ENCODE data around the gene XAB2.
A peak's percentile ranks its signal among the peaks of the same experiment; 100 is the strongest.

Gene XAB2

DNA sequence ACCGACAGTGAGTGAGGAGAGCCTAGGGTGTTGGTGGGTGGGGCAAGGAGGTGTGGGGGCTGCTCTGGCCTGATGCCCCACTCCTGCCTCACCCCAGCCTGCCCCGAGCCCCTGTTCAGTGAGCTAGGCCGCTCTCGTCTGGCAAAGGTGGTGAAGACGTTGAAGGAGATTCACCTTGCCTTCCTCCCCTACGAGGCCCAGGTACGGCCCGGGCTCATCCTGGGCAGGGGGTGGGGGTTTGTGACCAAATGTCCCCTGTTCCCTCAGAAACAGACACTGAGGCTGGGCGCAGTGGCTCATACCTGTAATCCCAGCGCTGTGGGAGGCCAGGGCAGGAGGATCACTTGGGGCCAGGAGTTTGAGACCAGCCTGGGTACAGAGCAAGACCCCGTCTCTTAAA is 11.5 kb upstream of the XAB2 start:
- DNase-seq (ENCODE audit: low read depth, low spot score): no peak
- TF ChIP-seq, protein P1, sequence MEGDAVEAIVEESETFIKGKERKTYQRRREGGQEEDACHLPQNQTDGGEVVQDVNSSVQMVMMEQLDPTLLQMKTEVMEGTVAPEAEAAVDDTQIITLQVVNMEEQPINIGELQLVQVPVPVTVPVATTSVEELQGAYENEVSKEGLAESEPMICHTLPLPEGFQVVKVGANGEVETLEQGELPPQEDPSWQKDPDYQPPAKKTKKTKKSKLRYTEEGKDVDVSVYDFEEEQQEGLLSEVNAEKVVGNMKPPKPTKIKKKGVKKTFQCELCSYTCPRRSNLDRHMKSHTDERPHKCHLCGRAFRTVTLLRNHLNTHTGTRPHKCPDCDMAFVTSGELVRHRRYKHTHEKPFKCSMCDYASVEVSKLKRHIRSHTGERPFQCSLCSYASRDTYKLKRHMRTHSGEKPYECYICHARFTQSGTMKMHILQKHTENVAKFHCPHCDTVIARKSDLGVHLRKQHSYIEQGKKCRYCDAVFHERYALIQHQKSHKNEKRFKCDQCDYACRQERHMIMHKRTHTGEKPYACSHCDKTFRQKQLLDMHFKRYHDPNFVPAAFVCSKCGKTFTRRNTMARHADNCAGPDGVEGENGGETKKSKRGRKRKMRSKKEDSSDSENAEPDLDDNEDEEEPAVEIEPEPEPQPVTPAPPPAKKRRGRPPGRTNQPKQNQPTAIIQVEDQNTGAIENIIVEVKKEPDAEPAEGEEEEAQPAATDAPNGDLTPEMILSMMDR (IDR thresholded peaks at IDR 0.05; ENCODE audit: low read depth, low read length): no peak
- no peak overlapping the region for H3K4me3 ChIP-seq (ENCODE audit: low read depth, low read length)
- in situ Hi-C loops (cut with HindIII; ENCODE audit: low sequenced_read_pairs): no loop called here

DNA sequence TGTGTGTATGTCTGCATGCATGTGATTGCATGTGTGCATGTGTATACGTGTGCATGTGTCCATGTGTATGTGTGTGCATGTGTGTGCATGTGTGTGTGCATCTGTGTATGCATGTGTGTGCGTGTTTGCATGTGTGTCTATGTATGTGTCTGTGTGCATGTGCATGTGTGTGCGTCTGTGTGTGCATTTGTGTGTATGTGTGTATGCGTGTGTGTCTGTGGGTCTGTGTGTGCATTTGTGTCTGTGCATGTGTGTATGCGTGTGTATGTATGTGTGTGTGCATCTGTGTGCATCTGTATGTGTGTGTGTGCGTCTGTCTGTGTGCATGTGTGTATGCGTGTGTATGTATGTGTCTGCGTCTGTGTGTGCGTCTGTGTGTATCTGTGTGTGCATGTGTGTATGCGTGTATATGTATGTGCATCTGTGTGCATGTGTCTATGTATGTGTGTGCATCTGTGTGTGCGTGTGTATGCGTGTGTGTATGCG is 10.6 kb upstream of the XAB2 start:
- no peak overlapping the region for H3K4me3 ChIP-seq (ENCODE audit: low read depth, low read length)
- DNase-seq (ENCODE audit: low read depth, low spot score): no peak
- in situ Hi-C loops (cut with HindIII; ENCODE audit: low sequenced_read_pairs): no loop called here
- TF ChIP-seq, protein P1 (IDR thresholded peaks at IDR 0.05; ENCODE audit: low read depth, low read length): no peak

DNA sequence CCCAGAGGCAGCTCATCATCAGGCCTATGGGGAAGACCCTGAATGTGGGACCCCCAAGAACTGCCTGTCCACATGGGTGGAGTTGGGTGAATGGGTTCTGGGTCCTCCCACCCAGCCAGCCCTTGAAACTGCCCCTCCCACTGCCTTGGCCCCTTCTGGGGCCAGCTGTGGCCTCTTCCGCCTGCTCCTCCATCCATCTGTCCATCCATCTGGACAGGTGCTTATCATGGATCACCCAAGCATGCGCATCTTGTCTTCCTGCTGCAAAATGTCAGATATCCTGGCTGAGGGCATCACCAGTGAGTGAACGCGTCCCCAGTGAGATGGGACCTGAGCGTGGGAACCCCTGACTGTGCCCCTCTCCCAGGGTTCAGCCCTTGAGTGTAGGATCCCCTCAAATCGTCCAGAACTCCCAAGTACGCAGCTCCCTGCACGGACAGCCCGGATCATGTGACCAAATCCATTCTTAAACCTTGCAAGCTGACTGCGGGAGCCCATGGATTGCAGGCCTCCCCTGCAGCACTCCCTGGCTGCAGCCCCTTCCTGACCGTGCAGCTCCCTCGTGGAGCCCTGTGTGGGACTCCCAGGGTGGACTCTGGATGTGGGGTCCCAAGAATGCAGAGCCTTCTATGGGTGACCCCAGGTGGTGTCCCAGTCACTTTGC is 9.6 kb upstream of the XAB2 start:
- DNase-seq (ENCODE audit: low read depth, low spot score): no peak
- in situ Hi-C loops (cut with HindIII; ENCODE audit: low sequenced_read_pairs): no loop called here
- no peak overlapping the region for H3K4me3 ChIP-seq (ENCODE audit: low read depth, low read length)
- TF ChIP-seq, protein P1 (IDR thresholded peaks at IDR 0.05; ENCODE audit: low read depth, low read length): no peak

DNA sequence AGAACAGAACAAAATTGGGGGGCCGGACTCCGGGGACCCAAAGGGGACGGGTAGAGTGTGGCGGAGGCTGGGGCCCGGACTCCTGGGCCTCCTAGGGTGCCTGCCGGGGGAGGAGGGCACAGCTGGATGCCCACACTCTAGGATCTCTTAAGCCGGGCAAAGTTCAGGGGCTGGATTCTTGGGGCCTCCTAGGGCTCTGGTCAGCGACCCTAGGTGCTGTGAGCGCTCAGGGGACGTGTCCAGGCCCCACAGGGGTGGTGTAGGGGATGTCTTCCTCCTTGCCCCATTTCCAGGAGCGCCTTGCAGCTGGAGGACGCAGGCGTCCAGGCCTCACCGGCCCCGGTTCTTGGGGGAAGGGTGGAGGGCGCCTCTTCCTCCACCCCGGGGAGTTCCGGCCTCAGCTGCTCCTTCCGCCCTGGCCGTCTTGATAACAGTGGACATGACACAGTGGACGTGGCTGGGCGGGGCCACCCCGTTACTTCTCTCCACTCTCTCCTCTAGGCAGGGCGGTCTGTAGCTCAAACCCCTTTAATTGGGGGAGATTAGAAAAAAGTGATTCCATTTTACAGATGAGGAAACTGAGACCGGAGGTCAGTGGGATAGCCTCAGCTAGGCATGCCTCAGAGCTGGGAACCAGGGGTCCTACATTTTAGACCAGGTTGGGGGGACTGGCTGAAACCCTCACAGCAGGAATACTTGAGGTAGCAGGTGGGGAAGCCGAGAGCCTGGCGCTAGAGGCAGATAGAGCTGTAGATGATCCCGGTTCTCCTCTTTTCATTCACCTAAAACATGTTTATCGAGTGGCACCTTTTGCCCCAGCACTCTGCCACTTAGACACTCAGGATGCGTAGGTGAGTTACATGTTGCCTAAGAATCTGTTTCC is 8.3 kb upstream of the XAB2 start:
- in situ Hi-C loops (cut with HindIII; ENCODE audit: low sequenced_read_pairs): no loop called here
- peak overlapping the region; percentile 29 for H3K4me3 ChIP-seq (ENCODE audit: low read depth, low read length)
- TF ChIP-seq, protein P1 (IDR thresholded peaks at IDR 0.05; ENCODE audit: low read depth, low read length): no peak
- no peak for DNase-seq (ENCODE audit: low read depth, low spot score)

DNA sequence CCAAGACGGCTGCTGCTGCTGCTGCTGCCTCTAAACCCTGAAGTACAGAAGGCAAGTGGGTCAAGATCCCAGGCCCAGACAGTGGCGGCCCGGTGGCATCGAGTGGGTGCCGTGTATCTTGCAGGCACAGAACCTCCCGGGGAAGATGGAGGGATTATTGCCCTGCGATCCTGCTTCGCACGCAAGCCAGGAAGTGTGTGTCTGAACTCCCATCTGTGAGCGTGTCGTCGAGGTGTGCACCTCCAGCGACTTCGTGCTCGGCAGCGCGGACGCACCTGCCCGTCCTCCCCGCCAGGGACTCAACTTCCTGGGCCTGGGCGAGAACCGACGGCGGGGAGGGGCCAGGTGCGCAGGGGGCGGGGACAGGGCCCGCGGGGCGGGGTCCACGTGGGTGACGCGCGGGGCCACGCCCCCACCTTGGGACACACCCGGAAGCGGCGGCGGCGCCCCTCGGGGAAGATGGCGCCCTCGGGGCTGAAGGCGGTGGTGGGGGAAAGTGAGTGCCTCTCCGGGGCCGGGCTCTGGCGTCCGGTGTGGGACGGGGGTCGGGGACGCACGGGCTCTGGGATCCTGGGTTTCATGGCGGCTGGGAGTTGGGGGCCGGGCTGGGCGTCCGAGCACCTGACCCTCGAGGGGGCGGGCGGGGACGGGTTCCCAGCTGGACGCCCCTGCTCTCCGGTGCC is 7.5 kb upstream of the XAB2 start, which contains the start of gene STXBP2:
Gene STXBP2, plus strand, starts transcription at position 420 of the 683 bp plus-strand sequence. Its CDS starts 40 bp downstream, at position 460.
- no peak for DNase-seq (ENCODE audit: low read depth, low spot score)
- in situ Hi-C loops (cut with HindIII; ENCODE audit: low sequenced_read_pairs): no loop called here
- peak within 1 kb of the TSS; percentile 29 for H3K4me3 ChIP-seq (ENCODE audit: low read depth, low read length)
- TF ChIP-seq, protein P1 (IDR thresholded peaks at IDR 0.05; ENCODE audit: low read depth, low read length): no peak

DNA sequence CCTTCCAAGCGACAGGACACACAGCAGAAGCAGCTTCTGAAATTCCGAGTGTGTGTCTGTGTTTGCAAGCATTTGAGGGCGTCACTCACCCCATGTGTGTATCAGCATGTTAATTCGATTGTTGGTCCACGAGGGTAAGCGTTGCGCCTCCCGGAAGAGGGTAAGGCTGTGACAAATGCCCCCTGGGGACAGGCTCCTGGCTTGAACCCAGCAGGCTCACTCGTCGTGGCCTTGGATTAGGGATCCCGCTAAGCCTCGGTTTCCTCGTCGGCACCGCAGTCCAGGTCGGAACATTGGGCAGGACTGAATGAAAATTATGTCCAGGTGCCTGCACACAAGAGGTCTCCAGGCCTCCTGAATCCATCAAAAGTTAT is 7.0 kb upstream of the XAB2 start:
- no peak for DNase-seq (ENCODE audit: low read depth, low spot score)
- TF ChIP-seq, protein P1 (IDR thresholded peaks at IDR 0.05; ENCODE audit: low read depth, low read length): no peak
- in situ Hi-C loops (cut with HindIII; ENCODE audit: low sequenced_read_pairs): no loop called here
- peak overlapping the region; percentile 18 for H3K4me3 ChIP-seq (ENCODE audit: low read depth, low read length)

Measured in astrocyte of the spinal cord (primary cell).